ENCODE data around the gene PRM1. TPM values are rescaled to one million over a fixed set of nuclear protein-coding genes. Genes with fewer than 3 reads are reported as not detected.

Gene PRM1
- total and polyA plus RNA-seq, 2 of the 13 experiments (the other 11 are each of a cell fraction or from before 2014, with no cell fraction given) = not detected

DNA sequence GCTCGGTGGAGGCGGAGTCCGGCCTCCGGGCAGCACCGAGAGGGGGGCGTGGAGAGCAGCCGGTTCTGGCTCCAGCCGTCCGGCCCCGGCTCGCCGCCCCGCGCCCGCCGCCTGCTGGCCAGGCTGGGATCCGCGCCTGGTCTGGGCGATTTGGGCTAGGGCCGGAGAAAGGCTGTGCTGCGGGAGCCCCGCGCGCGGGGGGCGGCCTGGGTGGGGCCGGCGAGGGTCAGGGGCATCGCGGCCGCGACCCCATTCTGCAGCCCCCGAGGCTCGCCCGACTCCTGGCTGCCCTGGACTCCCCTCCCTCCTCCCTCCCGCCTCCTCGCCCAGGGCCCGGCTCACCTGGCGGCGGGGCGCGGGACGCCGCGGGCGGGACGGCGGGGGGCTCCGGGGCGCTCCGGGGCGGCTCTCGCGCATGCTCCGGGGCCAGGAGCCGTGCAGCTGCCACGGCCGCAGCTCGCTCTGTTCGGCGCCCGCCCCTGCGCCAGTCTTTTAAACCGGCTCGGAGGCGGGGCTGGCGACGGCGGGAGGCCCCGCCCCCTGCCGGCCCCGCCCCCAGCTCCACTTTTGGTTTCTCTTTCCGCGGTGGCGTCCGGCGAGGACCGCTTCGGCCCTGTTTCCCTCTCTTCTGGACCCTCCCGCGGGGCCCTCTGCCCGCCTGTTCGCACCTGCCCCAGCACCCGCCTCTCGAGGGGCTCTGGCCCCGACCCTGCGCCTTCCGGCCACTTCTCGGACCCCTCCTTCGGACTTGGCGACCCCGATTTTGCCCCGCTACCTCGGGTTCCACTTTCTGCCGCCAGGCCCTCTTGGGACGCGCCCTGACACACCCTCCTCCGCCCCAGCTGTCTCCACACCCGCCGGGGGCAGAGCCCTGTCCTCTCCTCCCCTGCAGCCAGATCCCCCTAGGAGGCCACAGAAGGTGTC is 25.1 kb downstream of the PRM1 start, which contains the start of gene SOCS1 (continued):
- peak; percentile 51 for TF ChIP-seq ATF7-NPFF (CRISPR knock-in tag; IDR thresholded peaks at IDR 0.05; ENCODE audit: low read depth)
- TF ChIP-seq BHLHE40 (IDR thresholded peaks at IDR 0.05; ENCODE audit: low read length) = peak; percentile 15; the same call in 1 of the 2 replicates
- TF ChIP-seq GTF3A (CRISPR knock-in tag; conservative IDR thresholded peaks at IDR 0.05) = no peak
- TF ChIP-seq, protein P1, sequence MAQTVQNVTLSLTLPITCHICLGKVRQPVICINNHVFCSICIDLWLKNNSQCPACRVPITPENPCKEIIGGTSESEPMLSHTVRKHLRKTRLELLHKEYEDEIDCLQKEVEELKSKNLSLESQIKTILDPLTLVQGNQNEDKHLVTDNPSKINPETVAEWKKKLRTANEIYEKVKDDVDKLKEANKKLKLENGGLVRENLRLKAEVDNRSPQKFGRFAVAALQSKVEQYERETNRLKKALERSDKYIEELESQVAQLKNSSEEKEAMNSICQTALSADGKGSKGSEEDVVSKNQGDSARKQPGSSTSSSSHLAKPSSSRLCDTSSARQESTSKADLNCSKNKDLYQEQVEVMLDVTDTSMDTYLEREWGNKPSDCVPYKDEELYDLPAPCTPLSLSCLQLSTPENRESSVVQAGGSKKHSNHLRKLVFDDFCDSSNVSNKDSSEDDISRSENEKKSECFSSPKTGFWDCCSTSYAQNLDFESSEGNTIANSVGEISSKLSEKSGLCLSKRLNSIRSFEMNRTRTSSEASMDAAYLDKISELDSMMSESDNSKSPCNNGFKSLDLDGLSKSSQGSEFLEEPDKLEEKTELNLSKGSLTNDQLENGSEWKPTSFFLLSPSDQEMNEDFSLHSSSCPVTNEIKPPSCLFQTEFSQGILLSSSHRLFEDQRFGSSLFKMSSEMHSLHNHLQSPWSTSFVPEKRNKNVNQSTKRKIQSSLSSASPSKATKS (CRISPR knock-in tag; IDR thresholded peaks at IDR 0.05) = no peak
- TF ChIP-seq TCF12 (IDR thresholded peaks at IDR 0.05) = no peak
- peak; percentile 25; the same call in 1 of the 2 replicates for TF ChIP-seq TCF12 (CRISPR knock-in tag; IDR thresholded peaks at IDR 0.05)
- TF ChIP-seq ZFP41 (CRISPR knock-in tag; IDR thresholded peaks at IDR 0.05; ENCODE audit: borderline replicate concordance) = no peak; the same call in 1 of the 2 replicates
- no peak; the same call in 1 of the 2 replicates for TF ChIP-seq ZNF235 (CRISPR knock-in tag; IDR thresholded peaks at IDR 0.05; ENCODE audit: borderline replicate concordance)
- TF ChIP-seq NR1H2 (CRISPR knock-in tag; IDR thresholded peaks at IDR 0.05; ENCODE audit: borderline replicate concordance, low read depth) = peak; percentile 37; the same call in 1 of the 2 replicates
- TF ChIP-seq POLR2AphosphoS5 (IDR thresholded peaks at IDR 0.05; ENCODE audit: low read depth, low read length) = peak; percentile 95
- TF ChIP-seq FOXO1 (CRISPR knock-in tag; IDR thresholded peaks at IDR 0.05) = no peak; the same call in 1 of the 2 replicates
- TF ChIP-seq, protein P2, sequence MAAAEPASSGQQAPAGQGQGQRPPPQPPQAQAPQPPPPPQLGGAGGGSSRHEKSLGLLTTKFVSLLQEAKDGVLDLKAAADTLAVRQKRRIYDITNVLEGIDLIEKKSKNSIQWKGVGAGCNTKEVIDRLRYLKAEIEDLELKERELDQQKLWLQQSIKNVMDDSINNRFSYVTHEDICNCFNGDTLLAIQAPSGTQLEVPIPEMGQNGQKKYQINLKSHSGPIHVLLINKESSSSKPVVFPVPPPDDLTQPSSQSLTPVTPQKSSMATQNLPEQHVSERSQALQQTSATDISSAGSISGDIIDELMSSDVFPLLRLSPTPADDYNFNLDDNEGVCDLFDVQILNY (CRISPR knock-in tag; conservative IDR thresholded peaks at IDR 0.05) = peak; percentile 48; the same call in 1 of the 2 replicates
- no peak for TF ChIP-seq SMARCC2 (IDR thresholded peaks at IDR 0.05)
- peak; percentile 89; the same call in 1 of the 2 replicates for TF ChIP-seq SIN3A (IDR thresholded peaks at IDR 0.05; ENCODE audit: borderline replicate concordance, low read depth, low read length)
- TF ChIP-seq CREB1 (IDR thresholded peaks at IDR 0.05) = no peak
- TF ChIP-seq CREB1 (CRISPR knock-in tag; IDR thresholded peaks at IDR 0.05) = no peak
- TF ChIP-seq AKAP8 (CRISPR knock-in tag; IDR thresholded peaks at IDR 0.05) = no peak
- TF ChIP-seq, protein P3, sequence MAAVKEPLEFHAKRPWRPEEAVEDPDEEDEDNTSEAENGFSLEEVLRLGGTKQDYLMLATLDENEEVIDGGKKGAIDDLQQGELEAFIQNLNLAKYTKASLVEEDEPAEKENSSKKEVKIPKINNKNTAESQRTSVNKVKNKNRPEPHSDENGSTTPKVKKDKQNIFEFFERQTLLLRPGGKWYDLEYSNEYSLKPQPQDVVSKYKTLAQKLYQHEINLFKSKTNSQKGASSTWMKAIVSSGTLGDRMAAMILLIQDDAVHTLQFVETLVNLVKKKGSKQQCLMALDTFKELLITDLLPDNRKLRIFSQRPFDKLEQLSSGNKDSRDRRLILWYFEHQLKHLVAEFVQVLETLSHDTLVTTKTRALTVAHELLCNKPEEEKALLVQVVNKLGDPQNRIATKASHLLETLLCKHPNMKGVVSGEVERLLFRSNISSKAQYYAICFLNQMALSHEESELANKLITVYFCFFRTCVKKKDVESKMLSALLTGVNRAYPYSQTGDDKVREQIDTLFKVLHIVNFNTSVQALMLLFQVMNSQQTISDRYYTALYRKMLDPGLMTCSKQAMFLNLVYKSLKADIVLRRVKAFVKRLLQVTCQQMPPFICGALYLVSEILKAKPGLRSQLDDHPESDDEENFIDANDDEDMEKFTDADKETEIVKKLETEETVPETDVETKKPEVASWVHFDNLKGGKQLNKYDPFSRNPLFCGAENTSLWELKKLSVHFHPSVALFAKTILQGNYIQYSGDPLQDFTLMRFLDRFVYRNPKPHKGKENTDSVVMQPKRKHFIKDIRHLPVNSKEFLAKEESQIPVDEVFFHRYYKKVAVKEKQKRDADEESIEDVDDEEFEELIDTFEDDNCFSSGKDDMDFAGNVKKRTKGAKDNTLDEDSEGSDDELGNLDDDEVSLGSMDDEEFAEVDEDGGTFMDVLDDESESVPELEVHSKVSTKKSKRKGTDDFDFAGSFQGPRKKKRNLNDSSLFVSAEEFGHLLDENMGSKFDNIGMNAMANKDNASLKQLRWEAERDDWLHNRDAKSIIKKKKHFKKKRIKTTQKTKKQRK (IDR thresholded peaks at IDR 0.05; ENCODE audit: low read length) = no peak
- TF ChIP-seq JUNB (CRISPR knock-in tag; IDR thresholded peaks at IDR 0.05; ENCODE audit: borderline replicate concordance) = peak; percentile 76; the same call in 1 of the 2 replicates
- peak; percentile 95 for TF ChIP-seq ZNF256 (CRISPR knock-in tag; conservative IDR thresholded peaks at IDR 0.05)
- TF ChIP-seq CCDC6 (CRISPR knock-in tag; IDR thresholded peaks at IDR 0.05) = no peak; the same call in none of the 2 replicates
- TF ChIP-seq ZFP90 (CRISPR knock-in tag; IDR thresholded peaks at IDR 0.05; ENCODE audit: borderline replicate concordance) = peak; percentile 49
- peak; percentile 94 for TF ChIP-seq ZNF589 (CRISPR knock-in tag; conservative IDR thresholded peaks at IDR 0.05)
